Measurements from ENCODE around the gene FRRS1. TPM values are rescaled to one million over a fixed set of nuclear protein-coding genes. Genes with fewer than 3 reads are reported as not detected.

Gene FRRS1
- total RNA-seq, 5 donors from 2014 or later (not counting 1 experiment from before 2014, with no cell fraction given): 0.20 to 1.2 (median 0.45) TPM; not detected in 1

GRCh38 chr1:99682291-99682751 is 84.1 kb downstream of the FRRS1 start:
- Mint-ChIP-seq H3K4me1 (no peaks in the 10 kb centered on the region), H3K36me3 (no peaks in the 10 kb centered on the region), H3K27ac (no peak overlapping the region), H3K9me3 (no peaks in the 10 kb centered on the region), H3K27me3 (peaks cover 1 to 8% of the 10 kb centered on the region in 2 donors), H3K4me3 (no peak overlapping the region)
- POLR2A ChIA-PET: no interaction called here
- Histone ChIP-seq H3K27me3 (replicated peaks in 1 of 2; ENCODE audit: control insufficient read depth in 2 of 2, extremely low read depth in 1 of 2, insufficient read depth in 2 of 2, low read length in 1 of 2) (no peaks in the 10 kb centered on the region), H3K4me1 (ENCODE audit: control insufficient read depth in 1 of 2, extremely low read depth in 1 of 2, insufficient read depth in 2 of 2, low read length in 2 of 2) (no peaks in the 10 kb centered on the region), H3K9me3 (no peaks in the 10 kb centered on the region), H3K27ac (ENCODE audit: low read length) (no peak overlapping the region), H3K4me3 (ENCODE audit: control insufficient read depth in 1 of 2, extremely low read depth in 1 of 2, low read length in 1 of 2) (no peak overlapping the region), H3K36me3 (ENCODE audit: control insufficient read depth in 2 of 2, extremely low read depth in 1 of 2, insufficient read depth in 1 of 2, low read length in 1 of 2) (no peaks in the 10 kb centered on the region)
- CTCF ChIA-PET: no interaction called here
- no peak for DNase-seq
- no peak for ATAC-seq (replicated peaks in 1 of 4)
- WGBS (ENCODE audit: insufficient coverage): no CpG with 5 or more reads among the region's 4 CpGs

GRCh38 chr1:99681583-99681982 is 84.9 kb downstream of the FRRS1 start:
- H3K36me3 Mint-ChIP-seq: no peaks in the 10 kb centered on the region
- Histone ChIP-seq H3K27ac (ENCODE audit: low read length) (no peak overlapping the region), H3K4me3 (ENCODE audit: control insufficient read depth in 1 of 2, extremely low read depth in 1 of 2, low read length in 1 of 2) (no peak overlapping the region), H3K36me3 (ENCODE audit: control insufficient read depth in 2 of 2, extremely low read depth in 1 of 2, insufficient read depth in 1 of 2, low read length in 1 of 2) (no peaks in the 10 kb centered on the region), H3K27me3 (replicated peaks in 1 of 2; ENCODE audit: control insufficient read depth in 2 of 2, extremely low read depth in 1 of 2, insufficient read depth in 2 of 2, low read length in 1 of 2) (no peaks in the 10 kb centered on the region), H3K9me3 (no peaks in the 10 kb centered on the region), H3K4me1 (ENCODE audit: control insufficient read depth in 1 of 2, extremely low read depth in 1 of 2, insufficient read depth in 2 of 2, low read length in 2 of 2) (no peaks in the 10 kb centered on the region)
- ChIA-PET POLR2A (no interaction called here), CTCF (no interaction called here)
- no peak for DNase-seq
- no peaks in the 10 kb centered on the region for H3K9me3 Mint-ChIP-seq
- ATAC-seq (replicated peaks in 1 of 4): no peak
- no peak overlapping the region for H3K4me3 Mint-ChIP-seq
- peaks cover 1 to 13% of the 10 kb centered on the region in 2 donors for H3K27me3 Mint-ChIP-seq
- H3K4me1 Mint-ChIP-seq: no peaks in the 10 kb centered on the region
- WGBS (ENCODE audit: insufficient coverage): 88% methylated on average over 1 of the region's 3 CpGs
- no peak overlapping the region for H3K27ac Mint-ChIP-seq

- H3K27me3 Mint-ChIP-seq: peaks cover 1 to 16% of the 10 kb centered on the region in 2 donors
- H3K9me3 Mint-ChIP-seq: no peaks in the 10 kb centered on the region
- Histone ChIP-seq H3K27ac (ENCODE audit: low read length) (no peak overlapping the region), H3K9me3 (no peaks in the 10 kb centered on the region), H3K27me3 (replicated peaks in 1 of 2; ENCODE audit: control insufficient read depth in 2 of 2, extremely low read depth in 1 of 2, insufficient read depth in 2 of 2, low read length in 1 of 2) (no peaks in the 10 kb centered on the region), H3K4me1 (ENCODE audit: control insufficient read depth in 1 of 2, extremely low read depth in 1 of 2, insufficient read depth in 2 of 2, low read length in 2 of 2) (no peaks in the 10 kb centered on the region), H3K36me3 (ENCODE audit: control insufficient read depth in 2 of 2, extremely low read depth in 1 of 2, insufficient read depth in 1 of 2, low read length in 1 of 2) (no peaks in the 10 kb centered on the region), H3K4me3 (ENCODE audit: control insufficient read depth in 1 of 2, extremely low read depth in 1 of 2, low read length in 1 of 2) (no peak overlapping the region)
- DNase-seq: no peak
- ATAC-seq (replicated peaks in 1 of 4): no peak
- WGBS (ENCODE audit: insufficient coverage): 100% methylated on average over 1 of the region's 1 CpG
- CTCF ChIA-PET: interaction anchor here in 1 of 2 donors (0.6 kb wide), 1 partner anchor 27 kb away, joined by 3 read pairs; no protein-coding TSS in a partner anchor
- no peaks in the 10 kb centered on the region for H3K4me1 Mint-ChIP-seq
- POLR2A ChIA-PET: no interaction called here
- no peak overlapping the region for H3K4me3 Mint-ChIP-seq
- H3K36me3 Mint-ChIP-seq: no peaks in the 10 kb centered on the region
- H3K27ac Mint-ChIP-seq: no peak overlapping the region
Observed at GRCh38 chr1:99680270-99680669, 86.2 kb downstream of the FRRS1 start.

GRCh38 chr1:99677416-99677815 is 89.0 kb downstream of the FRRS1 start:
- Histone ChIP-seq H3K4me3 (ENCODE audit: control insufficient read depth in 1 of 2, extremely low read depth in 1 of 2, low read length in 1 of 2) (no peak overlapping the region), H3K4me1 (ENCODE audit: control insufficient read depth in 1 of 2, extremely low read depth in 1 of 2, insufficient read depth in 2 of 2, low read length in 2 of 2) (no peaks in the 10 kb centered on the region), H3K27me3 (replicated peaks in 1 of 2; ENCODE audit: control insufficient read depth in 2 of 2, extremely low read depth in 1 of 2, insufficient read depth in 2 of 2, low read length in 1 of 2) (no peaks in the 10 kb centered on the region), H3K36me3 (ENCODE audit: control insufficient read depth in 2 of 2, extremely low read depth in 1 of 2, insufficient read depth in 1 of 2, low read length in 1 of 2) (no peaks in the 10 kb centered on the region), H3K27ac (ENCODE audit: low read length) (no peak overlapping the region), H3K9me3 (no peaks in the 10 kb centered on the region)
- ChIA-PET CTCF (no interaction called here), POLR2A (no interaction called here)
- H3K4me1 Mint-ChIP-seq: no peaks in the 10 kb centered on the region
- no CpG with 5 or more reads among the region's 2 CpGs for WGBS (ENCODE audit: insufficient coverage)
- H3K27me3 Mint-ChIP-seq: peaks cover 9 to 29% of the 10 kb centered on the region in 2 donors
- H3K27ac Mint-ChIP-seq: no peak overlapping the region
- no peaks in the 10 kb centered on the region for H3K36me3 Mint-ChIP-seq
- no peak for DNase-seq
- no peaks in the 10 kb centered on the region for H3K9me3 Mint-ChIP-seq
- H3K4me3 Mint-ChIP-seq: no peak overlapping the region
- no peak for ATAC-seq (replicated peaks in 1 of 4)

GRCh38 chr1:99676876-99677275 is 89.6 kb downstream of the FRRS1 start:
- H3K9me3 Mint-ChIP-seq: no peaks in the 10 kb centered on the region
- no peaks in the 10 kb centered on the region for H3K27me3 ChIP-seq (replicated peaks in 1 of 2; ENCODE audit: control insufficient read depth in 2 of 2, extremely low read depth in 1 of 2, insufficient read depth in 2 of 2, low read length in 1 of 2)
- no peaks in the 10 kb centered on the region for H3K4me1 Mint-ChIP-seq
- H3K27ac Mint-ChIP-seq: no peak overlapping the region
- H3K27me3 Mint-ChIP-seq: peaks cover 14 to 33% of the 10 kb centered on the region in 2 donors
- no peak for ATAC-seq (replicated peaks in 1 of 4)
- ChIA-PET CTCF (no interaction called here), POLR2A (interaction anchor here in 1 of 2 donors (0.6 kb wide), 1 partner anchor 127 kb away, joined by 3 read pairs; no protein-coding TSS in a partner anchor)
- no peak overlapping the region for H3K4me3 ChIP-seq (ENCODE audit: control insufficient read depth in 1 of 2, extremely low read depth in 1 of 2, low read length in 1 of 2)
- no peaks in the 10 kb centered on the region for H3K9me3 ChIP-seq
- no peak for DNase-seq
- no peaks in the 10 kb centered on the region for H3K4me1 ChIP-seq (ENCODE audit: control insufficient read depth in 1 of 2, extremely low read depth in 1 of 2, insufficient read depth in 2 of 2, low read length in 2 of 2)
- H3K36me3 Mint-ChIP-seq: no peaks in the 10 kb centered on the region
- H3K4me3 Mint-ChIP-seq: no peak overlapping the region
- no peak overlapping the region for H3K27ac ChIP-seq (ENCODE audit: low read length)
- H3K36me3 ChIP-seq (ENCODE audit: control insufficient read depth in 2 of 2, extremely low read depth in 1 of 2, insufficient read depth in 1 of 2, low read length in 1 of 2): no peaks in the 10 kb centered on the region

- POLR2A ChIA-PET: no interaction called here
- DNase-seq (no peak), ATAC-seq (replicated peaks in 1 of 4) (no peak)
- Histone ChIP-seq H3K36me3 (ENCODE audit: control insufficient read depth in 2 of 2, extremely low read depth in 1 of 2, insufficient read depth in 1 of 2, low read length in 1 of 2) (no peaks in the 10 kb centered on the region), H3K4me3 (ENCODE audit: control insufficient read depth in 1 of 2, extremely low read depth in 1 of 2, low read length in 1 of 2) (no peak overlapping the region), H3K27ac (ENCODE audit: low read length) (no peak overlapping the region), H3K4me1 (ENCODE audit: control insufficient read depth in 1 of 2, extremely low read depth in 1 of 2, insufficient read depth in 2 of 2, low read length in 2 of 2) (no peaks in the 10 kb centered on the region), H3K9me3 (no peaks in the 10 kb centered on the region), H3K27me3 (replicated peaks in 1 of 2; ENCODE audit: control insufficient read depth in 2 of 2, extremely low read depth in 1 of 2, insufficient read depth in 2 of 2, low read length in 1 of 2) (no peaks in the 10 kb centered on the region)
- H3K27me3 Mint-ChIP-seq: peaks cover 14 to 33% of the 10 kb centered on the region in 2 donors
- H3K9me3 Mint-ChIP-seq: no peaks in the 10 kb centered on the region
- CTCF ChIA-PET: no interaction called here
- no CpG with 5 or more reads among the region's 1 CpG for WGBS (ENCODE audit: insufficient coverage)
- no peaks in the 10 kb centered on the region for H3K36me3 Mint-ChIP-seq
- H3K4me1 Mint-ChIP-seq: no peaks in the 10 kb centered on the region
- no peak overlapping the region for H3K4me3 Mint-ChIP-seq
- H3K27ac Mint-ChIP-seq: no peak overlapping the region
Observed at GRCh38 chr1:99675994-99676393, 90.4 kb downstream of the FRRS1 start.

- no peak overlapping the region for H3K27ac ChIP-seq (ENCODE audit: low read length)
- no peaks in the 10 kb centered on the region for H3K36me3 ChIP-seq (ENCODE audit: control insufficient read depth in 2 of 2, extremely low read depth in 1 of 2, insufficient read depth in 1 of 2, low read length in 1 of 2)
- Mint-ChIP-seq H3K4me3 (no peak overlapping the region), H3K27ac (no peak overlapping the region), H3K4me1 (no peaks in the 10 kb centered on the region), H3K36me3 (no peaks in the 10 kb centered on the region), H3K9me3 (no peaks in the 10 kb centered on the region), H3K27me3 (peaks cover 14 to 33% of the 10 kb centered on the region in 2 donors)
- no peak for ATAC-seq (replicated peaks in 1 of 4)
- POLR2A ChIA-PET: no interaction called here
- CTCF ChIA-PET: no interaction called here
- H3K4me1 ChIP-seq (ENCODE audit: control insufficient read depth in 1 of 2, extremely low read depth in 1 of 2, insufficient read depth in 2 of 2, low read length in 2 of 2): no peaks in the 10 kb centered on the region
- no peaks in the 10 kb centered on the region for H3K9me3 ChIP-seq
- no peaks in the 10 kb centered on the region for H3K27me3 ChIP-seq (replicated peaks in 1 of 2; ENCODE audit: control insufficient read depth in 2 of 2, extremely low read depth in 1 of 2, insufficient read depth in 2 of 2, low read length in 1 of 2)
- no peak for DNase-seq
- no peak overlapping the region for H3K4me3 ChIP-seq (ENCODE audit: control insufficient read depth in 1 of 2, extremely low read depth in 1 of 2, low read length in 1 of 2)
Observed at GRCh38 chr1:99675292-99675691, 91.1 kb downstream of the FRRS1 start.
